Trophoblast cell (in vitro differentiated cells and primary cell): ENCODE results near the gene TMEM273.
A peak's percentile ranks its signal among the peaks of the same experiment; 100 is the strongest.

Experiments used
- DNase-seq, 2 donors: peaks; one replicate each; pipeline ENCODE4 v3.0.0-alpha.2; 2016
- H2AFZ ChIP-seq: 2 replicates; pipeline ENCODE4 v1.6.1; 2013; ENCODE audit warnings: low read length, moderate library complexity, mild to moderate bottlenecking; ENCODE audit not compliant: insufficient read depth, poor library complexity
- H2AK5ac ChIP-seq: 2 replicates; pipeline ENCODE4 v1.6.1; 2013; ENCODE audit warnings: mild to moderate bottlenecking, low read length
- H2BK120ac ChIP-seq: 2 replicates; pipeline ENCODE4 v1.6.1; 2013; ENCODE audit warnings: low read length, mild to moderate bottlenecking, moderate library complexity; ENCODE audit not compliant: insufficient read depth, poor library complexity
- H2BK12ac ChIP-seq: 2 replicates; pipeline ENCODE4 v1.6.1; 2013; ENCODE audit warnings: mild to moderate bottlenecking, low read length, moderate library complexity
- H2BK5ac ChIP-seq: 2 replicates; pipeline ENCODE4 v1.6.1; 2013; ENCODE audit warnings: low read length, low read depth, moderate library complexity, mild to moderate bottlenecking; ENCODE audit not compliant: poor library complexity
- H3K14ac ChIP-seq: 2 replicates; pipeline ENCODE4 v1.6.1; 2013; ENCODE audit warnings: mild to moderate bottlenecking, low read length
- H3K18ac ChIP-seq: 2 replicates; pipeline ENCODE4 v1.6.1; 2013; ENCODE audit warnings: mild to moderate bottlenecking, low read length
- H3K23ac ChIP-seq: 2 replicates; pipeline ENCODE4 v1.6.1; 2013; ENCODE audit warnings: low read length
- H3K27ac ChIP-seq: 2 replicates; pipeline ENCODE4 v1.5.1; 2013; ENCODE audit warnings: low read depth, mild to moderate bottlenecking, inconsistent platforms, low read length, moderate library complexity
- H3K27me3 ChIP-seq: 2 replicates; pipeline ENCODE4 v1.6.1; 2013; ENCODE audit warnings: inconsistent platforms, mild to moderate bottlenecking, low read length, moderate library complexity; ENCODE audit not compliant: insufficient read depth
- H3K36me3 ChIP-seq, 2 experiments: 1 replicate in 1 of 2; 2 replicates in 1 of 2; pipeline ENCODE4 v1.6.1; 2013; ENCODE audit warnings: low read length in 2 of 2, mild to moderate bottlenecking in 2 of 2, moderate library complexity in 1 of 2; ENCODE audit not compliant: insufficient read depth in 2 of 2, control insufficient read depth in 1 of 2
- H3K4ac ChIP-seq: 2 replicates; pipeline ENCODE4 v1.6.1; 2013; ENCODE audit warnings: low read depth, mild to moderate bottlenecking, low read length, moderate library complexity
- H3K4me1 ChIP-seq, 2 experiments: 1 replicate in 1 of 2; 2 replicates in 1 of 2; pipeline ENCODE4 v1.6.1; 2013; ENCODE audit warnings: low read length in 2 of 2, mild to moderate bottlenecking in 2 of 2, moderate library complexity in 1 of 2; ENCODE audit not compliant: insufficient read depth in 2 of 2, control insufficient read depth in 1 of 2
- H3K4me2 ChIP-seq: 2 replicates; pipeline ENCODE4 v1.6.1; 2013; ENCODE audit warnings: inconsistent platforms, mild to moderate bottlenecking, low read length, moderate library complexity
- H3K4me3 ChIP-seq: 2 replicates; pipeline ENCODE4 v1.5.1; 2013; ENCODE audit warnings: mild to moderate bottlenecking, low read depth, low read length, inconsistent platforms
- H3K79me1 ChIP-seq: one replicate; pipeline ENCODE4 v1.6.1; 2013; ENCODE audit warnings: low read length
- H3K79me2 ChIP-seq: 2 replicates; pipeline ENCODE4 v1.6.1; 2013; ENCODE audit warnings: low read length, mild to moderate bottlenecking; ENCODE audit not compliant: control insufficient read depth, insufficient read depth, poor library complexity
- H3K9ac ChIP-seq: 2 replicates; pipeline ENCODE4 v1.6.1; 2013; ENCODE audit warnings: mild to moderate bottlenecking, low read length
- H3K9me3 ChIP-seq: 2 replicates; pipeline ENCODE4 v1.6.1; 2013; ENCODE audit warnings: low read depth, mild to moderate bottlenecking, control low read depth, inconsistent platforms, low read length; ENCODE audit not compliant: insufficient read depth
- H4K12ac ChIP-seq: 2 replicates; pipeline ENCODE4 v1.6.1; 2013; ENCODE audit warnings: low read depth, mild to moderate bottlenecking, low read length, moderate library complexity
- H4K8ac ChIP-seq: 2 replicates; pipeline ENCODE4 v1.6.1; 2013; ENCODE audit warnings: low read depth, mild to moderate bottlenecking, low read length, moderate library complexity
- H4K91ac ChIP-seq: one replicate; pipeline ENCODE4 v1.6.1; 2013; ENCODE audit warnings: low read depth, mild to moderate bottlenecking, low read length, moderate library complexity
- WGBS: extraction: QIAGEN DNeasy Blood & Tissue Kit; methylation state at CpG from one replicate; pipeline ENCODE4 v1.1.7; 2013; ENCODE audit warnings: missing lambda C conversion rate; ENCODE audit not compliant: insufficient read length, insufficient coverage; ENCODE audit errors: extremely low coverage; 5-methylcytosine and 5-hydroxymethylcytosine counted together

Gene TMEM273

GRCh38 chr10:49140304-49141177 is 47.6 kb downstream of the TMEM273 start:
- no peak overlapping the region for H3K14ac ChIP-seq
- H3K27ac ChIP-seq: no peak overlapping the region
- DNase-seq: no peak
- H3K27me3 ChIP-seq: no peaks in the 10 kb centered on the region
- no peak overlapping the region for H4K91ac ChIP-seq
- H3K4me2 ChIP-seq: no peak overlapping the region
- H2AFZ ChIP-seq: no peak overlapping the region
- no peak overlapping the region for H2AK5ac ChIP-seq
- no peaks in the 10 kb centered on the region for H3K79me1 ChIP-seq
- H3K4me3 ChIP-seq: no peak overlapping the region
- H3K9ac ChIP-seq: no peak overlapping the region
- no peak overlapping the region for H4K12ac ChIP-seq
- H3K4me1 ChIP-seq: no peaks in the 10 kb centered on the region
- H3K36me3 ChIP-seq: no peaks in the 10 kb centered on the region
- no peak overlapping the region for H2BK5ac ChIP-seq
- no peaks in the 10 kb centered on the region for H3K79me2 ChIP-seq
- no peak overlapping the region for H2BK12ac ChIP-seq
- no peak overlapping the region for H2BK120ac ChIP-seq
- no peak overlapping the region for H3K23ac ChIP-seq
- no CpG with 5 or more reads among the region's 5 CpGs for WGBS
- H3K18ac ChIP-seq: no peak overlapping the region
- no peak overlapping the region for H4K8ac ChIP-seq
- no peak overlapping the region for H3K4ac ChIP-seq
- no peaks in the 10 kb centered on the region for H3K9me3 ChIP-seq

- Histone ChIP-seq H2AFZ (no peak overlapping the region), H3K27ac (no peak overlapping the region), H3K14ac (no peak overlapping the region), H3K27me3 (no peaks in the 10 kb centered on the region), H3K4ac (no peak overlapping the region), H4K12ac (no peak overlapping the region), H3K4me1 (no peaks in the 10 kb centered on the region), H3K36me3 (no peaks in the 10 kb centered on the region), H3K23ac (no peak overlapping the region), H3K9me3 (no peaks in the 10 kb centered on the region), H2AK5ac (no peak overlapping the region), H3K79me2 (no peaks in the 10 kb centered on the region), H4K91ac (no peak overlapping the region), H3K18ac (no peak overlapping the region), H3K4me3 (peak overlapping the region; percentile 14), H2BK5ac (no peak overlapping the region), H2BK12ac (no peak overlapping the region), H3K79me1 (no peaks in the 10 kb centered on the region), H4K8ac (no peak overlapping the region), H3K4me2 (no peak overlapping the region), H2BK120ac (no peak overlapping the region), H3K9ac (no peak overlapping the region)
- DNase-seq: peak; percentile 13 to 15
- WGBS: no CpG with 5 or more reads among the region's 4 CpGs
Observed at GRCh38 chr10:49139846-49140195, 48.4 kb downstream of the TMEM273 start.

GRCh38 chr10:49139028-49139845 is 49.0 kb downstream of the TMEM273 start:
- H3K14ac ChIP-seq: no peak overlapping the region
- no peaks in the 10 kb centered on the region for H3K79me1 ChIP-seq
- no peaks in the 10 kb centered on the region for H3K4me1 ChIP-seq
- no peak overlapping the region for H4K12ac ChIP-seq
- no peak overlapping the region for H3K27ac ChIP-seq
- no CpG with 5 or more reads among the region's 8 CpGs for WGBS
- H3K9ac ChIP-seq: no peak overlapping the region
- no peak overlapping the region for H4K8ac ChIP-seq
- H3K4ac ChIP-seq: no peak overlapping the region
- no peak overlapping the region for H2BK120ac ChIP-seq
- H3K23ac ChIP-seq: no peak overlapping the region
- no peak overlapping the region for H4K91ac ChIP-seq
- H3K27me3 ChIP-seq: no peaks in the 10 kb centered on the region
- H3K18ac ChIP-seq: no peak overlapping the region
- H3K36me3 ChIP-seq: no peaks in the 10 kb centered on the region
- peak overlapping the region; percentile 14 for H3K4me3 ChIP-seq
- no peak overlapping the region for H2BK12ac ChIP-seq
- no peaks in the 10 kb centered on the region for H3K9me3 ChIP-seq
- DNase-seq: peak in 1 of 2 donors; percentile 4
- H2AK5ac ChIP-seq: no peak overlapping the region
- H2BK5ac ChIP-seq: no peak overlapping the region
- H3K4me2 ChIP-seq: no peak overlapping the region
- no peaks in the 10 kb centered on the region for H3K79me2 ChIP-seq
- H2AFZ ChIP-seq: no peak overlapping the region

GRCh38 chr10:49138361-49138891 is 49.8 kb downstream of the TMEM273 start:
- H2AFZ ChIP-seq: no peak overlapping the region
- H4K91ac ChIP-seq: no peak overlapping the region
- no peak overlapping the region for H4K8ac ChIP-seq
- H3K4me3 ChIP-seq: no peak overlapping the region
- H3K4me2 ChIP-seq: no peak overlapping the region
- no peaks in the 10 kb centered on the region for H3K79me2 ChIP-seq
- no peaks in the 10 kb centered on the region for H3K79me1 ChIP-seq
- H2BK12ac ChIP-seq: no peak overlapping the region
- H3K23ac ChIP-seq: no peak overlapping the region
- no peak for DNase-seq
- H2BK5ac ChIP-seq: no peak overlapping the region
- no peak overlapping the region for H4K12ac ChIP-seq
- no peaks in the 10 kb centered on the region for H3K4me1 ChIP-seq
- no peak overlapping the region for H3K4ac ChIP-seq
- H3K18ac ChIP-seq: no peak overlapping the region
- H3K27ac ChIP-seq: no peak overlapping the region
- no peak overlapping the region for H3K9ac ChIP-seq
- no peak overlapping the region for H2AK5ac ChIP-seq
- H2BK120ac ChIP-seq: no peak overlapping the region
- no peaks in the 10 kb centered on the region for H3K9me3 ChIP-seq
- no CpG with 5 or more reads among the region's 7 CpGs for WGBS
- H3K14ac ChIP-seq: no peak overlapping the region
- no peaks in the 10 kb centered on the region for H3K27me3 ChIP-seq
- H3K36me3 ChIP-seq: no peaks in the 10 kb centered on the region
